Measurements from ENCODE around the gene CADM1.

DNA sequence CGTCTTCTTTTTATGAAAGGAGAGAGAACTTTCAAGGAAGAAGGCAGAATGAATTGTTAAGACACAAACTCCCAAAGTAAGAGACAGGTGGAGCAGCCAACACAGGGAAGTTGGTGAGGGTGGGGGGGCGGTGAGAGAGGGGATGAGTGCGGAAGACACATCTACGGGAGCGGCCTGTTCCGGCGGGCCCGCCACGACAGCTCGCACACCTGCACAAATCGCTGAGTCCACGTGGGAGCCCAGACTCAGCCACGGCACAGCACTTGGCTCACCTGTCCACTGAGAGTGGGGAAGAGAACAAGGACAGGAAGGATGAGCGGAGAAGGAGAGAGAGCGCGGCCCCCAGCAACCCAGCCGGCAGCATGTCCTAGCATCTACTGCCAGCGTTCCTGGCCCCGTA, 331.1 kb downstream of the CADM1 start:
- no peak for TF ChIP-seq CTCF (IDR thresholded peaks at IDR 0.05; ENCODE audit: extremely low read depth in 1 of 2, insufficient read depth in 1 of 2, low read depth in 1 of 2, low read length in 2 of 2)
- no peak for TF ChIP-seq POLR2AphosphoS5 (IDR thresholded peaks at IDR 0.05; ENCODE audit: insufficient read depth, low read depth, low read length)
